Left lung (tissue), 14 donors: ENCODE measurements around the gene DHRS7C. TPM values are rescaled to one million over a fixed set of nuclear protein-coding genes. Genes with fewer than 3 reads are reported as not detected.

ENCODE experiments used
- ATAC-seq: fragments of 200-7000 bp; cut with Tn5 transposase; one replicate; pipeline ENCODE4 v1.9.1; 2020; ENCODE audit warnings: moderate library complexity
- DNase-seq, 4 donors: peaks; one replicate each; pipeline ENCODE4 v3.0.0-alpha.2; 2013 to 2020
- H3K27ac ChIP-seq, 2 donors: fragments of 200-600 bp; sonication (generic) in 1 of 2; one replicate each; pipeline versions ENCODE4 v1.5.0 to v1.8.0; 2020 to 2021
- H3K27me3 ChIP-seq, 2 donors: fragments of 200-600 bp; sonication (generic) in 1 of 2; one replicate each; pipeline versions ENCODE4 v1.5.0 to v1.8.0; 2020 to 2021
- H3K36me3 ChIP-seq, 2 donors: fragments of 200-600 bp; sonication (generic) in 1 of 2; one replicate each; pipeline versions ENCODE4 v1.5.0 to v1.8.0; 2020 to 2021
- H3K4me1 ChIP-seq, 2 donors: fragments of 200-600 bp; one replicate each; pipeline ENCODE4 v1.8.0; 2021
- H3K4me3 ChIP-seq, 2 donors: fragments of 200-600 bp; sonication (generic) in 1 of 2; one replicate each; pipeline versions ENCODE4 v1.5.0 to v1.8.0; 2020 to 2021; ENCODE audit warnings: mild to moderate bottlenecking in 1 of 2
- H3K9me3 ChIP-seq, 2 donors: fragments of 200-600 bp; sonication (generic) in 1 of 2; one replicate each; pipeline versions ENCODE4 v1.5.0 to v1.8.0; 2020 to 2021
- CTCF ChIP-seq, 2 donors: fragments of 200-600 bp; sonication (generic) in 1 of 2; IDR thresholded peaks; one replicate each; pipeline versions ENCODE4 v1.5.0 to v1.8.0; 2021; ENCODE audit warnings: antibody characterized with exemption in 2 of 2
- intact Hi-C, 2 donors: fragments of 100-400 bp; cut with DNase I; formaldehyde crosslinking; loops; one replicate each; pipeline versions ENCODE4 v1.11.2 to v1.14.2; 2022
- long read RNA-seq, 12 donors: library from polyadenylated mRNA in 2 of 12; unstranded in 2 of 12; transcript quantifications; one replicate each; pipeline ENCODE4 v2.0.0 and lab custom pipeline, GENCODE V29; 2019 to 2026
- polyA plus RNA-seq, 6 donors: library from polyadenylated mRNA; unstranded; fragments of 120-200 nt; gene quantifications; one replicate each; pipeline ENCODE4 v1.2.1, GENCODE V29; 2013; ENCODE audit not compliant: insufficient read length in 6 of 6
- total RNA-seq, 2 donors: library from RNA; stranded (reverse); fragmentation: NEBNext Ultra II Directional; extraction: Animal tissue kit (Norgen Biotek cat#: 25700); gene quantifications; one replicate each; pipeline ENCODE4 v1.2.1, GENCODE V29; 2021
- donor health status: DM: no; HTN: yes; CAD: no.
- donor health status: DM: no; HTN: no; CAD: no.

DHRS7C gene
- not detected for total RNA-seq
- under 1 TPM in 1 of 6 donors, not detected in 5; 0.13 TPM for polyA plus RNA-seq
- long read RNA-seq, donor 1 = 0 reads
- long read RNA-seq, donor 2 = 0 reads
- long read RNA-seq, donor 3 = 0 reads
- long read RNA-seq, donor 4 = 0 reads
- long read RNA-seq, donor 5 = 0 reads
- long read RNA-seq, donor 6 = 0 reads
- long read RNA-seq, donor 7 = 0 reads
- long read RNA-seq, donor 8 = 0 reads
- long read RNA-seq, donor 9 = 0 reads
- long read RNA-seq, donor 10 = 0 reads
- long read RNA-seq, donor 11 = 0 reads
- long read RNA-seq, donor 12 = 0 reads

- intact Hi-C loops = no loop called here
- DNase-seq (peak in 2 of 4 donors; percentile 25 to 67), ATAC-seq (no peak)
- Histone ChIP-seq H3K4me1 (no peaks in the 10 kb centered on the region), H3K27ac (no peak within 1 kb of the TSS), H3K9me3 (no peaks in the 10 kb centered on the region), H3K27me3 (peaks cover 0 to 7% of the 10 kb centered on the region in 2 donors), H3K4me3 (no peak within 1 kb of the TSS), H3K36me3 (no peaks in the 10 kb centered on the region)
- no peak for TF ChIP-seq CTCF (IDR thresholded peaks at IDR 0.05)
These were observed at the start of gene DHRS7C for GRCh38 chr17:9790889-9791876. Gene DHRS7C (minus strand): TSS chr17:9791592. CDS start chr17:9791284, 308 bp downstream.

- intact Hi-C loops = no loop called here
- DNase-seq (no peak), ATAC-seq (no peak)
- H3K9me3 ChIP-seq = no peaks in the 10 kb centered on the region
- peaks cover 0 to 24% of the 10 kb centered on the region in 2 donors for H3K27me3 ChIP-seq
- no peak overlapping the region for H3K4me3 ChIP-seq
- H3K36me3 ChIP-seq = no peaks in the 10 kb centered on the region
- H3K27ac ChIP-seq = no peak overlapping the region
- H3K4me1 ChIP-seq = peaks cover 0 to 3% of the 10 kb centered on the region in 2 donors
- TF ChIP-seq CTCF (IDR thresholded peaks at IDR 0.05) = no peak
These were observed 48.0 kb upstream of the DHRS7C start for GRCh38 chr17:9839433-9839832.

- no peak overlapping the region for H3K27ac ChIP-seq
These were observed 46.4 kb upstream of the DHRS7C start for GRCh38 chr17:9837551-9838471.

GRCh38 chr17:9833922-9834321, 42.5 kb upstream of the DHRS7C start:
- no peak for ATAC-seq
- no peaks in the 10 kb centered on the region for H3K9me3 ChIP-seq
- H3K4me1 ChIP-seq = no peaks in the 10 kb centered on the region
- no peak for DNase-seq
- H3K27ac ChIP-seq = no peak overlapping the region
- H3K4me3 ChIP-seq = no peak overlapping the region
- H3K36me3 ChIP-seq = no peaks in the 10 kb centered on the region
- intact Hi-C loops = no loop called here
- TF ChIP-seq CTCF (IDR thresholded peaks at IDR 0.05) = no peak
- H3K27me3 ChIP-seq = peaks cover 0 to 28% of the 10 kb centered on the region in 2 donors

More at GRCh38 chr17:9837551-9838471, 46.4 kb upstream of the DHRS7C start:
- intact Hi-C loops = no loop called here
- Histone ChIP-seq H3K4me1 (peaks cover 0 to 3% of the 10 kb centered on the region in 2 donors), H3K36me3 (no peaks in the 10 kb centered on the region), H3K9me3 (no peaks in the 10 kb centered on the region), H3K27me3 (peaks cover 0 to 24% of the 10 kb centered on the region in 2 donors), H3K4me3 (no peak overlapping the region)
- peak in 2 of 4 donors; percentile 67 to 79 for DNase-seq
- ATAC-seq = peak; percentile 58
- no peak for TF ChIP-seq CTCF (IDR thresholded peaks at IDR 0.05)
